GM12801 (cell line): Measurements from ENCODE around the gene TP53BP2.

Experiments used
- TF ChIP-seq, protein P1 (sequence below): IDR thresholded peaks from one replicate; pipeline ENCODE4 v1.5.1; 2011; ENCODE audit warnings: control low read depth; ENCODE audit not compliant: insufficient read length; ENCODE audit errors: extremely low read depth

TP53BP2 gene

DNA sequence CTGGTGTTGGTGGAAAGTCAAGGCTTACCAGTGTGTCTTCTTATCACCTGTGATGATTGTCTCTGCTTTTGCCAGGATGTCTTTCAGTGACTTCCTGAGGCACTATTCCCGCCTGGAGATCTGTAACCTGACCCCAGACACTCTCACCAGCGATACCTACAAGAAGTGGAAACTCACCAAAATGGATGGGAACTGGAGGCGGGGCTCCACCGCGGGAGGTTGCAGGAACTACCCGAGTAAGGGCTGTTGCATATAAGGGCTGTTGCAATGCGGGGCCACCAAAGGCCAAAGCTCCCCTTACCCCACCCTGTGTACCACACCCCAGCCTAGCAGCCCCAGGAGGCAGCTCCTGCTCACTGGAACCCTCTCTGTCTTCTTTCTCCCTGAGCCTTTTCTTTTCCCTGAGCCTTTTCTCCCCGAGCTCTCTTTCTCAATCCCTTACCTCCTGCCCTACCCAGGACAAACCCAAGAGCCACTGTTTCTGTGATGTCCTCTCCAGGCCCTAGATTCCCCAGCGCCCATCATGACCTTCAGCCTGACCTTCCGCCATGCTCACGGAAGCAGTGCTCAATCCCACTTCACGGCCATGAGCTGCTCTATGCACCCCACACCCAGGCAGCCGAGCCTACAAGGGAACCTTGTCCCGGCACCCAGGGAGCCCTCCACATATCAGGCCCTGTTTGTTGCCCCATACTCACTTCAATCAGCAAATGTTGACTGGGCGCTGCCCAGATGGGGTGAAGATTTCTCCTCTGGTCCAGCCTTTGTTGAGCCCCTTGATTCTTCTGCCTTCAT, 92.8 kb downstream of the TP53BP2 start:
- TF ChIP-seq, protein P1, sequence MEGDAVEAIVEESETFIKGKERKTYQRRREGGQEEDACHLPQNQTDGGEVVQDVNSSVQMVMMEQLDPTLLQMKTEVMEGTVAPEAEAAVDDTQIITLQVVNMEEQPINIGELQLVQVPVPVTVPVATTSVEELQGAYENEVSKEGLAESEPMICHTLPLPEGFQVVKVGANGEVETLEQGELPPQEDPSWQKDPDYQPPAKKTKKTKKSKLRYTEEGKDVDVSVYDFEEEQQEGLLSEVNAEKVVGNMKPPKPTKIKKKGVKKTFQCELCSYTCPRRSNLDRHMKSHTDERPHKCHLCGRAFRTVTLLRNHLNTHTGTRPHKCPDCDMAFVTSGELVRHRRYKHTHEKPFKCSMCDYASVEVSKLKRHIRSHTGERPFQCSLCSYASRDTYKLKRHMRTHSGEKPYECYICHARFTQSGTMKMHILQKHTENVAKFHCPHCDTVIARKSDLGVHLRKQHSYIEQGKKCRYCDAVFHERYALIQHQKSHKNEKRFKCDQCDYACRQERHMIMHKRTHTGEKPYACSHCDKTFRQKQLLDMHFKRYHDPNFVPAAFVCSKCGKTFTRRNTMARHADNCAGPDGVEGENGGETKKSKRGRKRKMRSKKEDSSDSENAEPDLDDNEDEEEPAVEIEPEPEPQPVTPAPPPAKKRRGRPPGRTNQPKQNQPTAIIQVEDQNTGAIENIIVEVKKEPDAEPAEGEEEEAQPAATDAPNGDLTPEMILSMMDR: no peak

DNA sequence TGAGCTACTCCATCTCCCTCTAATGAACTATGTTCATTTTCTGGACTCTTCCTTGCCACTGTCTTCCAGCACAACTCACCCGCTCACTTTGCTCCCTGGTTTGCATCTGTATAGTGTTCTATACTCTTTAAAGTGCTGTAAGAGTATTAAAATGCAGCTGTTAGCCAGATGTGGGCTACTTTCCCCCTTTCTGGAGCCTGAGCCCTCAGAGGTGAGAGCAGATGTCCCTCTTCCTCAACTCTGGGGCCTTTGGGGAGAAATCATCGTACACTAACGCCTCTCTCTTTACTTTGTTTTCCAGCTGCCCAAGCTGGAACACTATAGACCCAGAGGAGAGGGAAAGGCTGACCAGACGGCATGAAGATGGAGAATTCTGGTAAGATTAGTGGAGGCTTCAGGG, 94.1 kb downstream of the TP53BP2 start:
- TF ChIP-seq, protein P1: no peak

DNA sequence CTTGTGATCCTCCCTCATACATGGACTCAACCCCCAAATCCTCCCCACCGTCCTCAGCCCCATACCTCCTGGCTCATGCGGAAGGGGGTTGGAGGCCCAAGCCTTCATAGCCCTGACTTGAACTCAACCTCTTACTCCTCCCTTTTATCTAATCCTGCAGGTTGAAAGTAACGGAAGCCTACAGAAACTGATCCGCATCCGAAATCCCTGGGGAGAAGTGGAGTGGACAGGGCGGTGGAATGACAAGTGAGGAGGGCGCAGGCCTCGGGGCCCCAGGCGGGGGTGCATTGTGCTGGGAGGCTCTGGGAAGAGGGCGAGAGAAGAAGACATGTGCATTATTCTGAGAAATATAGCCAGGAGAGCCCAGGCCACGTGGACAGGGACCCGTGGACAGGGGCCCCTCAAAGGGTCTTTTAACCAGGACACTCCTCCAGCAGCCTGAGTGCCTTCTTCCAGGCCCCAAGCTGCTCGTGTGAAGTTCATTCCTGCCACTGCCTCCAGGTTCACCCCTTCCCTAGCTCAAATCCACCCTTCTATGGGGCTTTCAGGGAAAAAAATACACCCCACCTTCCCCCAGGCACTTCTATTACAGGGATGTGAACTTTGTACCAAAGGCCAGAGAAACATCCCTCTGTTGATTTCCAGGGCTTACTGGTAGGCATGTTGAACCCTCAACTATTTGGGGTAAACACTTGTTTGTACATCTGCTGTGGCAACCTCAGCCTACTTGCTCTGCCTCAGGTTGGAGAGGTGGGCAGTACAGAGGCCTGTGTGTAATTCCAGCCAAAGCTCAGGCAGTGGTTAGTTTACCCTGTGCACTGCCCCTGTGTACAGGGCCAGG, 94.8 kb downstream of the TP53BP2 start:
- TF ChIP-seq, protein P1: no peak

DNA sequence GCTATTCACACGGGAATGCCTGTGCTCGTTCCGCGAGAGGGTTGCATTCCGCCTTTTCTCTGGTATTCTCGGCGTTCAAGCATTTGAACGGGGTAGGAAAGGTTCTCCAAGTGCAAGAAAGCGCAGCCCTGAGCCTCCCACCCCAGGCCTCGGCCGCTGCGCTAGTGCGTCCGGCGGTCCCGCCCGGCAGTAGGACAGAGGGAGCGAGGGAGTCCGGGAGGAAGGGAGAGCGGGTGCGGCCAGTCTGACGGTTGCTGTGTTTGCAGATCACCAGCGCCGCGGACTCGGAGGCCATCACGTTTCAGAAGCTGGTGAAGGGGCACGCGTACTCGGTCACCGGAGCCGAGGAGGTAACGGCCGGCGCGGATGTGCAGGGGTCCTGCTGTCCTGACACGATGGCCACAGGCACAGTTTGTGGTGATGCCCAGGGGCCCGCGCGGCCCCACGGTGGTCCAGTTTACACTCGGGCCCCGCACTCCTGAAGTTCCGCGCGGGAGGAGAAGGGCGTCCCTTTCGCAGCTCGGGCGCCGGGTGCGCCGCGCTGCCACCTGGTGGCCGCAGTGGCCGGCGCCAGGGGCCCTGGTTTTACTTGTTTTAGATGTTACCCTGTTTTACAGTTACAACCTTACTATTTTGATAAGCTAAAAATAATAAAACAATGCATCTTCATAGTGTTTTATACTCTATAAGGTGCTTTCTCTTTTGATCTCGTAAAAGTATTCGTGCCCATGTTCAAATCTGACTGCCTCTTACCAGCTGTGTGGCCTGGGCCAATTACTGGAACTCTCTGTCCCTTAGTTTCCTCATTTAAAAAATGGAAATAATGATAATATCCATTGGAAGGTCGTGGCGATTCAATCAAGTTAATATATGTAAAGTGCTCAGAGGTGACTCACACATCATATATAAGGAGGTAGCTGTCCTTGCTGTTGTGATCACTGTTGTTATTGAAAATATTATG, 96.7 kb downstream of the TP53BP2 start:
- TF ChIP-seq, protein P1: no peak

DNA sequence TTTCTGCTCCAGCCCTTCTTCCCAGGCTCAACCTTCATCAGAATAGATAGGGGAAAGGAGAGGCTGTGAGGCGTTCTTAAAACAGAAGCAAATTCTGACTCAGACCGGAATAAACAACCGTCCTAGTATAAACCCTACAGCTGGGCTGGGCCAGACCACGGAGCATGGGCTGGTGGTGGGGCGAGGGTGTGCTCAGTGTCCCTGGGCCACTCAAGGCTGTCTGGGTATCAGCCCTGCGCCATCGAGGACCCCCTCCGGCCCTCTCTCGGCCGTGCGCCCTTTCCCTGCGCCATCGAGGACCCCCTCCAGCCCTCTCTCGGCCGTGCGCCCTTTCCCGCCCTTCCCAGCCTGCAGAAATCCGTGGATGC, 97.4 kb downstream of the TP53BP2 start:
- TF ChIP-seq, protein P1: no peak

DNA sequence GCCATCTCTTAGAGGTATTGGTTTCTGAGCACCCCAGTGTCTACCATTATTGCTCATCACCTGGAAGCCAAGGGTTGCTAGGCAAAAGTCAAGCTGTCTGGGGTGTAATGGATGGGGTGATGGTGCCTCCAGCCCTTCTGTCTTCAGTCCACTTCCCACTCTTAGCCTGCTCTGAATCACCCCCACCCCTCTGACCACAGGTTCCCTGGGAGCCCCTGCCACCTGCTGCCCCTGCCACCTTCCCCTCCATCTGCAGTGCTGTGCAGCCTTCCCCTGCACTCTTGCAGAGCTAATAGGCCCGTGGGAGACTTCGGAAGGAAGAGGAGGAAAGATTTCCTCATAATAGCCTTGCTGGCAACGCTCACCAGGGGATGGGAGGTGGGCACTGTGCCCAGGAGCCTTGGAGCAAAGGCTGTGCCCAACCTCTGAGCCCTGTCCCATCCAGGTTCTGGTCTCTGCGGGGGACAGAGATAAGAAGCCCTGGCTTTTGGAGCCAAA, 97.9 kb downstream of the TP53BP2 start:
- TF ChIP-seq, protein P1: no peak
